HCT116 (cell line): Measurements from ENCODE around the gene SLC25A4. TPM values are rescaled to one million over a fixed set of nuclear protein-coding genes. Genes with fewer than 3 reads are reported as not detected.
"Not testable (repeated sequence)": the region's sequence is repeated elsewhere in the genome, so short reads cannot be mapped to it uniquely, and the experiment has no call there.

ENCODE experiments used
- ATAC-seq: fragments of 200-7000 bp; cut with Tn5 transposase; 2 replicates; pipeline ENCODE4 v1.9.1; 2020; ENCODE audit warnings: mild to moderate bottlenecking, moderate library complexity
- BruUV-seq: library from RNA; stranded (reverse); fragments of 400-500 nt; replicated peaks from 2 replicates; lab custom pipeline; 2021; lab: Mats Ljungman, UMichigan
- CTCF ChIA-PET: fragments of 300-600 bp; sonication (Branson Sonifier 250); formaldehyde crosslinking; loops from one replicate; lab custom pipeline; 2021; ENCODE audit warnings: antibody characterized with exemption; lab: Charles Lee
- POLR2A ChIA-PET: fragments of 300-600, 350-600 bp; sonication (Branson Sonifier 250); formaldehyde crosslinking; loops from one replicate; lab custom pipeline; 2021; ENCODE audit warnings: antibody characterized with exemption; lab: Charles Lee
- RAD21 ChIA-PET, 2 experiments: fragments of 300-600 bp; sonication (Branson Sonifier 250); formaldehyde crosslinking; loops; one replicate each; lab custom pipeline; 2023; ENCODE audit warnings: low total read pairs in 2 of 2; ENCODE audit not compliant: uncharacterized antibody in 2 of 2, unreplicated experiment in 2 of 2, low non-redundant PET in 1 of 2; lab: Charles Lee
- DNase-seq: peaks from one replicate; pipeline ENCODE4 v3.0.0-alpha.2; 2010; ENCODE audit warnings: low read depth, low spot score
- H2AFZ ChIP-seq: fragments of 200-600 bp; shearing (Covaris generic), sonication (generic); 2 replicates; pipeline ENCODE4 v1.6.1; 2017; ENCODE audit warnings: low read depth, mixed run types, mixed read lengths, antibody characterized with exemption, low read length; ENCODE audit not compliant: poor library complexity, severe bottlenecking
- H3K27ac ChIP-seq: 2 replicates; pipeline ENCODE4 v1.5.1; 2012; ENCODE audit warnings: low read depth, low read length
- H3K27me3 ChIP-seq: fragments of 200-600 bp; sonication (generic); 2 replicates; pipeline ENCODE4 v1.6.1; 2016; ENCODE audit warnings: mixed run types, low read length, mixed read lengths; ENCODE audit not compliant: insufficient read depth
- H3K36me3 ChIP-seq, 2 experiments: fragments of 200-500 bp in 1 of 2; fragments of 200-600 bp in 1 of 2; sonication (Bioruptor generic) in 1 of 2; sonication (generic) in 1 of 2; 2 replicates each; pipeline versions ENCODE4 v1.5.1 to v1.6.1; 2014 to 2016; ENCODE audit warnings: low read length in 2 of 2, inconsistent platforms in 1 of 2, mixed read lengths in 1 of 2, mixed run types in 1 of 2; ENCODE audit not compliant: insufficient read depth in 2 of 2, control insufficient read depth in 1 of 2
- H3K4me1 ChIP-seq, 2 experiments: fragments of 200-600 bp in 1 of 2; sonication (generic) in 1 of 2; 2 replicates each; pipeline versions ENCODE4 v1.5.1 to v1.6.1; 2012 to 2017; ENCODE audit warnings: low read length in 2 of 2, inconsistent platforms in 1 of 2, mild to moderate bottlenecking in 1 of 2, mixed read lengths in 1 of 2, mixed run types in 1 of 2, moderate library complexity in 1 of 2; ENCODE audit not compliant: insufficient read depth in 2 of 2, control insufficient read depth in 1 of 2
- H3K4me2 ChIP-seq: fragments of 200-600 bp; sonication (generic); 2 replicates; pipeline ENCODE4 v1.6.1; 2017; ENCODE audit warnings: mixed run types, low read length, mixed read lengths
- H3K4me3 ChIP-seq, 2 experiments: fragments of 200-600 bp in 1 of 2; sonication (generic) in 1 of 2; replicated peaks in 1 of 2; 2 replicates each; pipeline ENCODE4 v1.5.1; 2011 to 2016; ENCODE audit warnings: low read length in 2 of 2, control low read depth in 1 of 2, low read depth in 1 of 2, mild to moderate bottlenecking in 1 of 2, mixed read lengths in 1 of 2, mixed run types in 1 of 2
- H3K79me2 ChIP-seq: fragments of 200-600 bp; sonication (generic); 2 replicates; pipeline ENCODE4 v1.6.1; 2017; ENCODE audit warnings: mild to moderate bottlenecking, mixed run types, low read length, moderate library complexity, mixed read lengths; ENCODE audit not compliant: insufficient read depth
- H3K9ac ChIP-seq: fragments of 200-600 bp; sonication (generic); 2 replicates; pipeline ENCODE4 v1.6.1; 2016; ENCODE audit warnings: low read length, mixed read lengths
- H3K9me2 ChIP-seq: fragments of 200-600 bp; sonication (generic), shearing (Covaris generic); 2 replicates; pipeline ENCODE4 v1.6.1; 2017; ENCODE audit warnings: mixed run types, mild to moderate bottlenecking, moderate library complexity; ENCODE audit not compliant: insufficient read depth
- H3K9me3 ChIP-seq, 2 experiments: fragments of 200-500 bp in 1 of 2; fragments of 200-600 bp in 1 of 2; sonication (Bioruptor generic) in 1 of 2; sonication (generic) in 1 of 2; 2 replicates each; pipeline ENCODE4 v1.6.1; 2014 to 2017; ENCODE audit warnings: low read length in 2 of 2, mixed read lengths in 2 of 2, inconsistent platforms in 1 of 2, low read depth in 1 of 2, mild to moderate bottlenecking in 1 of 2, mixed run types in 1 of 2, moderate library complexity in 1 of 2; ENCODE audit not compliant: control insufficient read depth in 1 of 2, insufficient read depth in 1 of 2
- H4K20me1 ChIP-seq: fragments of 200-600 bp; sonication (generic), shearing (Covaris generic); 2 replicates; pipeline ENCODE4 v1.6.1; 2017; ENCODE audit warnings: mixed run types, mild to moderate bottlenecking, moderate library complexity; ENCODE audit not compliant: insufficient read depth
- CBX3 ChIP-seq: IDR thresholded peaks from 2 replicates; pipeline ENCODE4 v1.6.1; 2012; ENCODE audit warnings: low read depth
- CEBPB ChIP-seq: IDR thresholded peaks from 2 replicates; pipeline ENCODE4 v1.6.1; 2012; ENCODE audit warnings: low read depth
- EGR1 ChIP-seq: IDR thresholded peaks from 2 replicates; pipeline ENCODE4 v1.6.1; 2012; ENCODE audit warnings: low read depth
- ELF1 ChIP-seq: IDR thresholded peaks from 2 replicates; pipeline ENCODE4 v1.6.1; 2012; ENCODE audit warnings: low read depth, borderline replicate concordance
- EZH2 ChIP-seq: fragments of 200-600 bp; sonication (generic); IDR thresholded peaks from 2 replicates; pipeline ENCODE4 v1.6.1; 2017; ENCODE audit warnings: antibody characterized with exemption, mixed run types
- FOSL1 ChIP-seq: IDR thresholded peaks from 2 replicates; pipeline ENCODE4 v1.6.1; 2012; ENCODE audit warnings: low read depth
- JUND ChIP-seq: IDR thresholded peaks from 2 replicates; pipeline ENCODE4 v1.6.1; 2012
- POLR2A ChIP-seq: IDR thresholded peaks from 2 replicates; pipeline ENCODE4 v1.7.0; 2011; ENCODE audit warnings: borderline replicate concordance; ENCODE audit not compliant: insufficient read depth, insufficient read length; ENCODE audit errors: extremely low read depth
- POLR2AphosphoS5 ChIP-seq: IDR thresholded peaks from 2 replicates; pipeline ENCODE4 v1.6.1; 2011; ENCODE audit warnings: mild to moderate bottlenecking, low read depth, low read length, moderate library complexity
- RAD21 ChIP-seq: IDR thresholded peaks from 2 replicates; pipeline ENCODE4 v1.6.1; 2012; ENCODE audit warnings: low read depth, mild to moderate bottlenecking
- SIN3A ChIP-seq: IDR thresholded peaks from 2 replicates; pipeline ENCODE4 v1.6.1; 2012; ENCODE audit warnings: low read depth
- SP1 ChIP-seq: IDR thresholded peaks from 2 replicates; pipeline ENCODE4 v1.6.1; 2012; ENCODE audit warnings: low read depth
- SRF ChIP-seq: IDR thresholded peaks from 2 replicates; pipeline ENCODE4 v1.6.1; 2012; ENCODE audit warnings: low read depth
- YY1 ChIP-seq: IDR thresholded peaks from 2 replicates; pipeline ENCODE4 v1.6.1; 2011; ENCODE audit warnings: low read length, low read depth, moderate library complexity, mild to moderate bottlenecking; ENCODE audit not compliant: insufficient replicate concordance; ENCODE audit errors: extremely low read depth
- ZFX ChIP-seq: fragments of 450-650 bp; IDR thresholded peaks from 2 replicates; pipeline ENCODE4 v1.6.1; 2017
- ZNF274 ChIP-seq: fragments of 200-500 bp; sonication (Bioruptor generic); IDR thresholded peaks from 2 replicates; pipeline ENCODE4 v1.6.1; 2014; ENCODE audit warnings: mild to moderate bottlenecking, low read depth, low read length, inconsistent platforms
- intact Hi-C: fragments of 100-400 bp; cut with micrococcal nuclease; formaldehyde crosslinking; loops from 2 replicates; pipeline ENCODE4 v1.10.0; 2022
- total RNA-seq: library from RNA; stranded (reverse); gene quantifications from one replicate; pipeline ENCODE4 v1.2.1, GENCODE V29; 2021; ENCODE audit not compliant: unreplicated experiment
- TF ChIP-seq, protein P1 (sequence below), 3 experiments: fragments of 200-600 bp in 1 of 3; sonication (generic) in 1 of 3; IDR thresholded peaks in 2 of 3; conservative IDR thresholded peaks in 1 of 3; 2 replicates each; pipeline ENCODE4 v1.5.1; 2012 to 2017; ENCODE audit warnings: low read depth in 2 of 3, low read length in 2 of 3, antibody characterized with exemption in 1 of 3, borderline replicate concordance in 1 of 3, control low read depth in 1 of 3, mild to moderate bottlenecking in 1 of 3, mixed read lengths in 1 of 3, mixed run types in 1 of 3, moderate library complexity in 1 of 3; ENCODE audit not compliant: insufficient read depth in 1 of 3
- TF ChIP-seq, protein P2 (sequence below): IDR thresholded peaks from 2 replicates; pipeline ENCODE4 v1.6.1; 2012
- TF ChIP-seq, protein P3 (sequence below): IDR thresholded peaks from 2 replicates; pipeline ENCODE4 v1.6.1; 2012

Gene SLC25A4
- total RNA-seq, 1 experiment from 2014 or later: 27.9 TPM

DNA sequence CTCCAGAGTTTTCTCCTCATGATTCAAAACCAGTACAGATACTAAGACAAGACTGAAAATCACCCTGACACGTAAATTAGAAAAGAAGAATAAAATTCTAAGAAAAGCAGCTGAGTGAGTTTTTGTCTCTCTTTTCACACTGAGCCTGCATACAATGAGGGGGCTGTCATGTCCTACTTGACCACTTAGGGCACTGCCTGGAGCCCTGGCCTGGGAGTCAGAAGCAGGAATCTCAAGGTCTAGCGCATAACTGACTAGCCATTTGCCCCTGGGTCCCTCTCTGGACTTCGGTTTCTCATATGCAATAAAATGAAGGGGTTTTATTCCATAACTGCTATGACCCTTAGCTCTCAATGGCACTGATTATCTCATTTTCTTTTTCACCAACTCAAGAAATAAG is 36.7 kb upstream of the SLC25A4 start:
- CTCF ChIA-PET: interaction anchor here (0.7 to 3.5 kb wide), 3 partner anchors 10 to 101 kb away, joined by 3 to 21 read pairs (median 3); no protein-coding TSS in a partner anchor
- Histone ChIP-seq H3K27me3 (no peaks in the 10 kb centered on the region), H3K9me2 (no peaks in the 10 kb centered on the region), H4K20me1 (no peaks in the 10 kb centered on the region), H3K79me2 (no peaks in the 10 kb centered on the region), H2AFZ (peak overlapping the region; percentile 32), H3K4me2 (no peak overlapping the region), H3K9ac (no peak overlapping the region), H3K4me3 (no peak overlapping the region), H3K27ac (no peak overlapping the region), H3K9me3 (0 out of 4 replicates have a peak, but pooled peaks cover 0 to 4% of the 10 kb centered on the region in 2 experiments), H3K36me3 (no peaks in the 10 kb centered on the region), H3K4me1 (peaks cover 11 to 33% of the 10 kb centered on the region in 2 experiments)
- RAD21 ChIA-PET: no interaction called here
- POLR2A ChIA-PET: no interaction called here
- no peak for DNase-seq
- ATAC-seq: no peak
- no peak for TF ChIP-seq CEBPB
- TF ChIP-seq POLR2AphosphoS5: no peak
- TF ChIP-seq SIN3A: no peak
- no peak for TF ChIP-seq JUND
- no peak for TF ChIP-seq FOSL1
- TF ChIP-seq ELF1: no peak
- TF ChIP-seq SRF: no peak
- TF ChIP-seq, protein P1, sequence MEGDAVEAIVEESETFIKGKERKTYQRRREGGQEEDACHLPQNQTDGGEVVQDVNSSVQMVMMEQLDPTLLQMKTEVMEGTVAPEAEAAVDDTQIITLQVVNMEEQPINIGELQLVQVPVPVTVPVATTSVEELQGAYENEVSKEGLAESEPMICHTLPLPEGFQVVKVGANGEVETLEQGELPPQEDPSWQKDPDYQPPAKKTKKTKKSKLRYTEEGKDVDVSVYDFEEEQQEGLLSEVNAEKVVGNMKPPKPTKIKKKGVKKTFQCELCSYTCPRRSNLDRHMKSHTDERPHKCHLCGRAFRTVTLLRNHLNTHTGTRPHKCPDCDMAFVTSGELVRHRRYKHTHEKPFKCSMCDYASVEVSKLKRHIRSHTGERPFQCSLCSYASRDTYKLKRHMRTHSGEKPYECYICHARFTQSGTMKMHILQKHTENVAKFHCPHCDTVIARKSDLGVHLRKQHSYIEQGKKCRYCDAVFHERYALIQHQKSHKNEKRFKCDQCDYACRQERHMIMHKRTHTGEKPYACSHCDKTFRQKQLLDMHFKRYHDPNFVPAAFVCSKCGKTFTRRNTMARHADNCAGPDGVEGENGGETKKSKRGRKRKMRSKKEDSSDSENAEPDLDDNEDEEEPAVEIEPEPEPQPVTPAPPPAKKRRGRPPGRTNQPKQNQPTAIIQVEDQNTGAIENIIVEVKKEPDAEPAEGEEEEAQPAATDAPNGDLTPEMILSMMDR (IDR thresholded peaks at IDR 0.05 in 2 of 3, conservative IDR thresholded peaks at IDR 0.05 in 1 of 3; ENCODE audit: borderline replicate concordance in 1 of 3, insufficient read depth in 1 of 3, low read depth in 2 of 3, low read length in 2 of 3): no peak
- TF ChIP-seq YY1: no peak
- TF ChIP-seq, protein P2, sequence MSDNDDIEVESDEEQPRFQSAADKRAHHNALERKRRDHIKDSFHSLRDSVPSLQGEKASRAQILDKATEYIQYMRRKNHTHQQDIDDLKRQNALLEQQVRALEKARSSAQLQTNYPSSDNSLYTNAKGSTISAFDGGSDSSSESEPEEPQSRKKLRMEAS: no peak
- TF ChIP-seq ZNF274: no peak
- TF ChIP-seq EGR1: no peak
- TF ChIP-seq, protein P3, sequence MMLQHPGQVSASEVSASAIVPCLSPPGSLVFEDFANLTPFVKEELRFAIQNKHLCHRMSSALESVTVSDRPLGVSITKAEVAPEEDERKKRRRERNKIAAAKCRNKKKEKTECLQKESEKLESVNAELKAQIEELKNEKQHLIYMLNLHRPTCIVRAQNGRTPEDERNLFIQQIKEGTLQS: no peak
- no peak for TF ChIP-seq ZFX
- TF ChIP-seq SP1: no peak
- no peak for TF ChIP-seq POLR2A
- TF ChIP-seq RAD21: no peak
- TF ChIP-seq CBX3: no peak
- no peak for TF ChIP-seq EZH2
- intact Hi-C loops: no loop called here
- BruUV-seq: no TSS peak

DNA sequence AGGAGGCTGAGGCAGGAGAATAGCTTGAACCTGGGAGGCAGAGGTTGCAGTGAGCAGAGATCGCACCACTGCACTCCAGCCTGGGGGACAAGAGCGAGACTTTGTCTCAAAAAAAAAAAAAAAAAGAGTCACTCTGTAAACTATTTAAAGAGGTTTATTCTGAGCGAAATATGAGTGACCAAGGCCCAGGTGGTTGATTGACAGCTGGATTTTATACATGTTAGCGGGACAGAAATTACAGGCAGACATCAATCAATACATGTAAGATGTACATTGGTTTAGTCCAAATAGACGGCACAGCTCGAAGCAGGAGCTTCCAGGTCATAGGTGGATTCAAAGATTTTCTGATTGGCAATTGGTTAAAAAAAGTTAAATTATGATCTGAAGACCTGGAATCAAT is 35.5 kb upstream of the SLC25A4 start:
- H3K9ac ChIP-seq, RAD21 ChIA-PET, H3K79me2 ChIP-seq, H3K9me3 ChIP-seq, H3K27me3 ChIP-seq, intact Hi-C loops, H3K36me3 ChIP-seq, ATAC-seq, H2AFZ ChIP-seq, DNase-seq, H3K27ac ChIP-seq, H4K20me1 ChIP-seq, H3K4me3 ChIP-seq, H3K4me2 ChIP-seq, BruUV-seq, H3K9me2 ChIP-seq: not testable (repeated sequence)
- ChIA-PET POLR2A (interaction anchor here (0.6 kb wide), 1 partner anchor 196 kb away, joined by 3 read pairs; no protein-coding TSS in a partner anchor), CTCF (interaction anchor here (1.0 to 3.5 kb wide), 2 partner anchors 12 to 67 kb away, joined by 3 to 21 read pairs; no protein-coding TSS in a partner anchor)
- peaks cover 20 to 45% of the 10 kb centered on the region in 2 experiments for H3K4me1 ChIP-seq
